ENCODE data around the gene BEX2.

BEX2 gene

GRCh38 chrX:103274284-103274683, 36.5 kb downstream of the BEX2 start:
- Histone ChIP-seq H3K27ac (ENCODE audit: insufficient read depth, low read depth, low read length, poor library complexity, severe bottlenecking) (no peak overlapping the region), H3K4me3 (ENCODE audit: insufficient read depth, low read depth, low read length) (no peak overlapping the region), H3K27me3 (ENCODE audit: control insufficient read depth, insufficient read depth, low read length, poor library complexity, severe bottlenecking) (no peaks in the 10 kb centered on the region), H3K36me3 (ENCODE audit: control insufficient read depth, insufficient read depth, low read length) (no peaks in the 10 kb centered on the region), H3K4me1 (ENCODE audit: control insufficient read depth, insufficient read depth, low read length) (no peaks in the 10 kb centered on the region), H3K9me3 (ENCODE audit: control insufficient read depth, low read length) (no peaks in the 10 kb centered on the region)
- WGBS, 2 experiments, result 93 to 98% methylated on average over 4 of the region's 4 CpGs

Data from ectodermal cell (in vitro differentiated cells).